GM12892 (cell line): ENCODE measurements around the gene GABRD.

Source experiments
- DNase-seq: peaks from one replicate; pipeline ENCODE4 v3.0.0; 2011; ENCODE audit not compliant: insufficient read length
- FAIRE-seq: peaks from 2 replicates; lab custom pipeline; 2011; peaks lifted over from hg19 to GRCh38; lab: Jason Lieb, UNC
- POLR2A ChIP-seq: IDR thresholded peaks from 2 replicates; pipeline ENCODE4 v1.6.1; 2011; ENCODE audit warnings: low read depth, low read length, control low read depth
- POLR2AphosphoS5 ChIP-seq: IDR thresholded peaks from 2 replicates; pipeline ENCODE4 v1.6.1; 2011; ENCODE audit warnings: low read depth, low read length, control low read depth
- TAF1 ChIP-seq: IDR thresholded peaks from 2 replicates; pipeline ENCODE4 v1.6.1; 2011; ENCODE audit warnings: low read depth, mild to moderate bottlenecking, control low read depth, low read length, borderline replicate concordance

Gene GABRD

GRCh38 chr1:1989102-1989542, 30.0 kb upstream of the GABRD start:
- no peak for TF ChIP-seq POLR2A
- TF ChIP-seq POLR2AphosphoS5: no peak
- no peak for TF ChIP-seq TAF1

GRCh38 chr1:1989789-1990188, 29.4 kb upstream of the GABRD start:
- FAIRE-seq (no peak), DNase-seq (no peak)
- TF ChIP-seq POLR2A (no peak), TAF1 (no peak), POLR2AphosphoS5 (no peak)

More at GRCh38 chr1:1989102-1989542, 30.0 kb upstream of the GABRD start:
- DNase-seq (no peak), FAIRE-seq (no peak)

GRCh38 chr1:1990222-1990621, 28.9 kb upstream of the GABRD start:
- FAIRE-seq: no peak
- TF ChIP-seq POLR2AphosphoS5: no peak
- no peak for TF ChIP-seq POLR2A
- TF ChIP-seq TAF1: no peak
- no peak for DNase-seq

DNA sequence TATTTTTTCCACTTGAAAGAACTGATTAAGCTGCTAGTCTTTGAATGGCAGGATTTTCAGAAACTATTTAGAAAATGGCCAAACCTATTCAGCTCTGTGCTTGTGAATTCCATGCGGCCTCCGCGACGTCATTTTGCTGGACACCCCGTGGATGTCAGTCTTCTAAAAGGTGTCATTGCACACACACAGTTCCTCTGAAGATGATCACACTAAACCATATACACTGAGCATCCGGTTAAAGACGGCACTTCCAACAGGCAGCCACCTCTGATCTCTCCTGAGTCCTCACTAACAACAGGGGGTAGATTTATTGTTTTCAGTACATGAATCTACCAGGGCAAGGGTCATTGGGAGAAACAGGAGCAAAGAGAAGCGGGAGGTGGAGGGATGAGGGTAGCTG, 24.6 kb upstream of the GABRD start:
- FAIRE-seq (no peak), DNase-seq (no peak)
- TF ChIP-seq POLR2A: no peak
- TF ChIP-seq TAF1: no peak
- no peak for TF ChIP-seq POLR2AphosphoS5

DNA sequence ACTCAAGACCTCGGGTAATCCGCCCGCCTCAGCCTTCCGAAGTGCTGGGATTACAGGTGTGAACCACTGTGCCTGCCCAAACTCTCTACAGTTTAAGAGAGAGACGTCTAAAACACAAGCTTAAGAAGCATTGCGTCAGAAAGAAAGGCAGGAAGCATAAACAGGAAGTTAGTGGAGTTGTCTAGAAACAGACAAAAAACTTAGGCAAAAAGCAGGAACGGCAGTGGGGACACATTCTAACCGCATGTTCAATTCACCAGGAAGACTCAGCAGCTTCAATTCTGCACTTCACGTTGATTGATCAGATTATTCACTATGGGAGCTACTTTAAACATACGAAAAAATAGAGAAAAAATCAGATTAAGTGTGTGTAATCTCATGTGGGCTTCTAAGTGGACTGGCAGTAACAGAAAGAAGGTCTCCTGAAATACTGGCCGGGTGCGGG, 22.9 kb upstream of the GABRD start:
- no peak for DNase-seq
- TF ChIP-seq POLR2A (no peak), POLR2AphosphoS5 (no peak), TAF1 (no peak)
- FAIRE-seq: no peak

DNA sequence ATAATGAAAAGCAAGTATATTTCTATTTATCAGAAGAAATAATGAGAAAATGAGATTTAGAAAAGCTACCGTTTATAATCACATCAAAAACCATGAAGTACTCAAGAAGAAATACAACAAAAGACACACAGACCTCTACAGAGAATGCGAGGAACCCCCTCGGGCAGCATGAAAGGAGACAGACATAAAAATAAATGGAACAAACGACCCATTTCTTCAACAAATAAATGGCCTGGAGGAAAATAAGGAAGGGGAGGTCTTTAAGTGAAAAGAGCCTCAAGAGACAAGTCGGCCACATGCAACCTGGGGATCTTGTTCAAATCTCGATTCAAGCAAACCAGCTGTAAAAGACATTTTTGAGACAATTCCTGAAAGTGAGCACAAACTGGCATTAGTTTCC, 21.6 kb upstream of the GABRD start:
- TF ChIP-seq TAF1: no peak
- no peak for TF ChIP-seq POLR2AphosphoS5
- no peak for TF ChIP-seq POLR2A
- DNase-seq: no peak
- no peak for FAIRE-seq

DNA sequence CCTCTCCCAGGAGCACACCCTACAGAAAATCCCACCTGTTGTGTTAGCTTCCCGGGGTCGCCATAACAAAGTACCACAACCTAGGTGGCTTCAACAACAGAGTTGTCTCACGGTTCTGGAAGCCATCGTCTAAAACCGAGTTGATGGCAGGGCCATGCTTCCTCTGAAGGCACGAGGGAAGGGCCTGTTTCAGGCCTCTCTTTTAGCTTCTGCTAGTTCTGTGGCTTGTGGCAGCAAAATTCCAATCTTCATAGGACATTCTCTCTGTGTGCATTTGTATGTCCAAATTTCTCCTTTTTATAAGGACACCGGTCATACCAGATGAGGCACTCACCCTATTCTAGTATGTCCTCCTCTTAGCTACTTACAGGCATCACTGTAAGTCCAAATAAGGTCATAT, 18.7 kb upstream of the GABRD start:
- FAIRE-seq: no peak
- TF ChIP-seq TAF1 (no peak), POLR2A (no peak), POLR2AphosphoS5 (no peak)

DNA sequence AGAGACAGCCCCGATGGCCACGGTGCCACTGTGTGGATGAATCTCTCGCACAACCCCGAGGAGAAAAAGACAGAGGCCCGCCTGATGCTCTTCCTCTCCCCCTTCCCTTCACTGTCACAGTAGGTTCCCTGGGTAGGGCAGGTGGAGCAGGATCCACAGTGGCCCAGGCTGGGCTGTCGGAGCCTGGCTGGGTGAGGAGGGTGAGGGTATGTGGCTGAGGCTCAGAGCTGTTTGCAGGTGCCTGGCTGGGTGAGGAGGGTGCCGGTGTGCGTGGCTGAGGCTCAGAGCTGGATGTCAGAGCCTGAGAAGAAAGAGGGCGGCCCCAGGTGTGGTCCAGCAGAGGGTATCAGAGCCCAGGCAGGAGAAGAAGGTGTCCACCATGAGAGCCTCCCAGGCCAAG, 18.3 kb upstream of the GABRD start:
- DNase-seq (no peak), FAIRE-seq (no peak)
- TF ChIP-seq POLR2AphosphoS5: no peak
- TF ChIP-seq POLR2A: no peak
- TF ChIP-seq TAF1: no peak

More for the DNA sequence above, 18.7 kb upstream of the GABRD start:
- no peak for DNase-seq

GRCh38 chr1:2001773-2002411, 17.3 kb upstream of the GABRD start:
- FAIRE-seq (no peak), DNase-seq (no peak)
- TF ChIP-seq POLR2A (no peak), POLR2AphosphoS5 (no peak), TAF1 (no peak)

DNA sequence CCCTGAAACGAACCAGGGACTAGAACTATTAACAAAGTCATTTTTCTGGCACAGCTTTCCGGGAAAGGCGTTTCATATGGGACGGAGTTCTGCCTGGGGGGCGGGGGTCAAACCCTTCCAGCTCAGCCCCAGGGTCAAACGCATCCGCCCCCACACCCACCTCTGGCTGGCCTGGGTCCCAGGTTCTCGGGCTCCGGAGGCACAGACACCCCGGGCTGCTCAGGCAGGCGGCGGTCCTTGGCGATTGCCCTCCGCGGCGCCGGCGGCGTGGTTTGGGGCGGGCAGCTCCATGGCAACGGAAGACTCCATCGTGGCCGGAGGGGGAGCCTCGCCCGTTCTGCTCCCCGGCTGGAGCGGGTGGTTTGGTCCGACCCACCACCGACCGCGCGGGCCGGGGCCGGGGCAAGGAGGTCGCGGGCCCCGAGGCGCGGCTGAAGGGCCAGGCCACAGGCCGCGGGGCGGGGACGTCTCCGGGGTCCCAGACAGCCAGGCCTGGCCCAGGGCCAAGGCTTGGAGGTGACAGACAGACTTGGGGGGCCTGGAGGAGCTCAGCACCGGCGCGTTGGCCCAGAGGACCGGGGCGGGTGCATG, 15.5 kb upstream of the GABRD start, which contains the start of gene CFAP74:
CFAP74 (minus strand) TSS at position 246 of the 591 bp plus-strand sequence. CDS start 12,830 bp downstream, outside the sequence.
- DNase-seq: no peak
- no peak for TF ChIP-seq TAF1
- TF ChIP-seq POLR2AphosphoS5: no peak
- no peak for TF ChIP-seq POLR2A
- FAIRE-seq: no peak

GRCh38 chr1:2004856-2005255, 14.3 kb upstream of the GABRD start:
- FAIRE-seq (no peak), DNase-seq (no peak)
- no peak for TF ChIP-seq TAF1
- no peak for TF ChIP-seq POLR2A
- TF ChIP-seq POLR2AphosphoS5: no peak

GRCh38 chr1:2009101-2010053, 9.8 kb upstream of the GABRD start:
- FAIRE-seq (no peak), DNase-seq (no peak)
- TF ChIP-seq POLR2AphosphoS5 (no peak), POLR2A (no peak), TAF1 (no peak)
